ENCODE results near the gene TMEM219. TPM values are rescaled to one million over a fixed set of nuclear protein-coding genes. Genes with fewer than 3 reads are reported as not detected.

Gene TMEM219
- total and polyA plus RNA-seq, 7 donors, result 39.6 to 80.7 (median 56.2) TPM

DNA sequence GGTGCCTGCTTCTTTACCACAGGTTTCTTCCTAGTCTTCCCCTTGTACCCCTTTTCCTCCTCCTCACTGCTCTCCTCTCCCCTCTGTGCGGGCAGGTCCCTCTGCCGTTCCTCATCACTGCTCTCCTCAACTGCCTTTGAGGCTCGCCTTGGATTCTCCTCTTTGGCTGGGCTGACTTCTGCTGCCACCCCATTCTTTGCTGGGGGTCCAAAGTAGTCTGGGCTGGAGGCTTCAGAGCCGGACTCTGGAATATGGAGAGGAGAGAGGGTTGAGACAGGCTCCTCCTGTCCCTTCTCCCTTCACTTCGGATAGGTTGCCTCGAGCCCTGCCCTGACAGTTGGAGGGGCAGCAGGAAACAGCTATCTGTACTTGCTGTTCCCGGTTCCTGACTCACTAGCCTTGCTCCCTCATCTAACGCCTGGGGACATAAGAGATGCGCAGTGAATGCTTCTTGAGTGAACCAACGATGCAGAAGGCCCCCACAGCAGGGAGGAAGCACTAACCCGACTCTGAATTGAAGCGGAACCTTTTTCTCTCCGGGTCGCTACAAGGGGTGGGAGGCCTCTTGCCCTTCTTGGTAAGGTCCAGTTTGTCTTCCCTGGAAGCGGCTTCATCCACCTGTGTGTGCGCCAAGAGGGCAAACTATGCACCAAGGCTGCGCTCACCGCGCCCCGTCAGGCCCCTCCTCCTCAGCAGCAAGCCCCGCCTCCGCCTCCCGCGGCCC, 32.9 kb downstream of the TMEM219 start:
- ATAC-seq, result peak; percentile 26 to 55 (median 42)
- TF ChIP-seq, protein P1, sequence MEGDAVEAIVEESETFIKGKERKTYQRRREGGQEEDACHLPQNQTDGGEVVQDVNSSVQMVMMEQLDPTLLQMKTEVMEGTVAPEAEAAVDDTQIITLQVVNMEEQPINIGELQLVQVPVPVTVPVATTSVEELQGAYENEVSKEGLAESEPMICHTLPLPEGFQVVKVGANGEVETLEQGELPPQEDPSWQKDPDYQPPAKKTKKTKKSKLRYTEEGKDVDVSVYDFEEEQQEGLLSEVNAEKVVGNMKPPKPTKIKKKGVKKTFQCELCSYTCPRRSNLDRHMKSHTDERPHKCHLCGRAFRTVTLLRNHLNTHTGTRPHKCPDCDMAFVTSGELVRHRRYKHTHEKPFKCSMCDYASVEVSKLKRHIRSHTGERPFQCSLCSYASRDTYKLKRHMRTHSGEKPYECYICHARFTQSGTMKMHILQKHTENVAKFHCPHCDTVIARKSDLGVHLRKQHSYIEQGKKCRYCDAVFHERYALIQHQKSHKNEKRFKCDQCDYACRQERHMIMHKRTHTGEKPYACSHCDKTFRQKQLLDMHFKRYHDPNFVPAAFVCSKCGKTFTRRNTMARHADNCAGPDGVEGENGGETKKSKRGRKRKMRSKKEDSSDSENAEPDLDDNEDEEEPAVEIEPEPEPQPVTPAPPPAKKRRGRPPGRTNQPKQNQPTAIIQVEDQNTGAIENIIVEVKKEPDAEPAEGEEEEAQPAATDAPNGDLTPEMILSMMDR (IDR thresholded peaks at IDR 0.05), result no peak
- H3K4me1 ChIP-seq, result peaks cover 21% of the 10 kb centered on the region
- 8 to 10% (median 8%) methylated on average over 24 of the region's 24 CpGs for WGBS, 3 donors
- H3K27me3 ChIP-seq (ENCODE audit: insufficient read depth in 3 of 3, low read length in 2 of 3), result no peaks in the 10 kb centered on the region
- peak in 1 of 2 donors; percentile 41 for DNase-seq
- H3K36me3 ChIP-seq (ENCODE audit: insufficient read depth in 1 of 2, low read depth in 1 of 2), result peaks cover 3 to 61% of the 10 kb centered on the region in 2 donors
- intact Hi-C loops (cut with DNase I), result loop anchor here (1.0 to 2.0 kb wide), 2 partner anchors 18 to 20 kb away; no protein-coding TSS in a partner anchor
- H3K27ac ChIP-seq, result peak overlapping the region; percentile 99
- peak overlapping the region; percentile 86 for H3K4me3 ChIP-seq
- no peaks in the 10 kb centered on the region for H3K9me3 ChIP-seq

DNA sequence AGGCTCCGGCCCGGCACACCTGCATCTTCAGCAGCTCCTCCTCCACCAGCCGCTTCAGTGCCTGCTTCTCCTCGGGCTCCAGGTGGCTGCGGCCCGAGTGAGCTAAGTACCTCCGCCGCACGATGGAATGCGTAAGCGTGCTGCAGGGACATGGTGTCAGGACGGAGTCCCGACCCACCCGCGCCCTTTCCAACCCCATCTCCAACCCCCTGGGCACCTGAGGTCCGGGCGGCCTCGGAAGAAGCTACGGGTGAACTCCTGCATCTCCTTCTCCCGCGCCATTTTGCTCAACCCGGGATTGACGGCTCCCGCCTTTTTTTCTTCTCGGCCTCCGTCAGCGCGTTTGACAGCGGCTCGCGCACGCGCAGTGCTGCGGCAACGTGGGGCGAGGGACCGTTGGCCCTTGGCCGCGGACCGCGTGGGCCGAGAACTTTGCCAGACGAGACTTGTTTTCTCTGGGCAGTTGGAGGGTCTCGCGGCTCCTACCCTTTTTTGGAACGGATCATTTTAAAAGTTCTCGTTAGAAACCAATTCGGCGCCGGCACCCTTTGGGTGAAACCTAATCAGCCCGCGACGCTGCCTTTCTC, 33.5 kb downstream of the TMEM219 start, which contains the start of gene HIRIP3:
TSS of gene HIRIP3 (minus strand) at position 294 of the 587 bp plus-strand sequence. CDS start at position 282, 12 bp downstream.
- Histone ChIP-seq H3K4me1 (peaks cover 21% of the 10 kb centered on the region), H3K4me3 (peak within 1 kb of the TSS; percentile 86), H3K27ac (peak within 1 kb of the TSS; percentile 99), H3K36me3 (ENCODE audit: insufficient read depth in 1 of 2, low read depth in 1 of 2) (peaks cover 3 to 61% of the 10 kb centered on the region in 2 donors), H3K9me3 (no peaks in the 10 kb centered on the region), H3K27me3 (ENCODE audit: insufficient read depth in 3 of 3, low read length in 2 of 3) (no peaks in the 10 kb centered on the region)
- WGBS, 3 donors, result 0 to 1% (median 0%) methylated on average over 48 to 53 of the region's 53 CpGs
- DNase-seq (peak; percentile 90 to 95), ATAC-seq (peak; percentile 78 to 88 (median 82))
- intact Hi-C loops (cut with DNase I), result loop anchor here in 1 of 2 donors (2.0 kb wide), 1 partner anchor 21 kb away; no protein-coding TSS in a partner anchor
- TF ChIP-seq, protein P1 (IDR thresholded peaks at IDR 0.05), result no peak

DNA sequence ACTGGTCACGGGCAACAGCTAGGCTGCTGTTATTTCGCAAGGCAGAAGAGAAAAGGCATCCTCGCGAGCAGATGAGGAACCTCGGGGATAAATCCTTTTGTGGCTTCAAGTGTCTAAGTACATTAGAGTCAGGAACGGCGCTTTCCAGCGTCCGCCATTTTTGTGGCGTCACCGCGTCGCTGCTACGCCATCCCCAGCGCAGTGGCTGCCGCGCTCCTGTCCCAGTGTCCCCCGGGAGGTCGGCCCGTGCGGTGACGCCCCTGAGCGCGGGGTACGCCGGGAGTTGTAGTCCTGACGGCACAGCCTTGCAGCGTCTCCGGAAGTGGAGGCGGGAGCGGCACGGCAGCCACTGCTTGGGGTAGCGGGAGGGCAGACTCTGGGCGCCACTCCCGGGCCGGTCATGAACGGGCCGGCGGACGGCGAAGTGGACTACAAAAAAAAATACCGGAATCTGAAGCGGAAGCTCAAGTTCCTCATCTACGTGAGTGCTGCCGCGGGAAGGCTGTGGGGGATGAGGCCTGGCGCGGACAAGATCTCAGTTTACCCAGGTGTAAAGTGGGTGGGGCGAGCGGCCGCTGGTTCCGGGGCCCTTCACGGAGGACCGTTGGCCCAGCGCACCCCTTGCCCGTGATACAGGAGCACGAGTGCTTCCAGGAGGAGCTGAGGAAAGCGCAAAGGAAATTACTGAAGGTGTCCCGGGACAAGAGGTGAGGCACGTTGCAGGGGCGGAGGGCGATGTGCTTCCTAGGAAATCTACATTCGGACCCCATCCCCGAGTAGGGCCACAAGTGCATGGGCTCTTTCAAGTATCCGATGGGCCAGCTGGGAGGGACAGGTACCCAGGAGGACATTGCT, 34.3 kb downstream of the TMEM219 start, which contains the start of gene INO80E:
TSS of gene INO80E (plus strand) at position 331 of the 855 bp plus-strand sequence. CDS start at position 401, 70 bp downstream.
- DNase-seq (peak; percentile 99 to 100), ATAC-seq (peak; percentile 98 to 99 (median 98))
- peaks cover 21% of the 10 kb centered on the region for H3K4me1 ChIP-seq
- H3K27ac ChIP-seq, result peak within 1 kb of the TSS; percentile 99
- WGBS, 3 donors, result 0% methylated on average over 64 to 65 of the region's 65 CpGs
- H3K9me3 ChIP-seq, result no peaks in the 10 kb centered on the region
- H3K4me3 ChIP-seq, result peak within 1 kb of the TSS; percentile 86
- intact Hi-C loops (cut with DNase I), result loop anchor here in 1 of 2 donors (2.0 kb wide), 1 partner anchor 21 kb away; no protein-coding TSS in a partner anchor
- TF ChIP-seq, protein P1 (IDR thresholded peaks at IDR 0.05), result no peak
- no peaks in the 10 kb centered on the region for H3K27me3 ChIP-seq (ENCODE audit: insufficient read depth in 3 of 3, low read length in 2 of 3)
- peaks cover 3 to 61% of the 10 kb centered on the region in 2 donors for H3K36me3 ChIP-seq (ENCODE audit: insufficient read depth in 1 of 2, low read depth in 1 of 2)

DNA sequence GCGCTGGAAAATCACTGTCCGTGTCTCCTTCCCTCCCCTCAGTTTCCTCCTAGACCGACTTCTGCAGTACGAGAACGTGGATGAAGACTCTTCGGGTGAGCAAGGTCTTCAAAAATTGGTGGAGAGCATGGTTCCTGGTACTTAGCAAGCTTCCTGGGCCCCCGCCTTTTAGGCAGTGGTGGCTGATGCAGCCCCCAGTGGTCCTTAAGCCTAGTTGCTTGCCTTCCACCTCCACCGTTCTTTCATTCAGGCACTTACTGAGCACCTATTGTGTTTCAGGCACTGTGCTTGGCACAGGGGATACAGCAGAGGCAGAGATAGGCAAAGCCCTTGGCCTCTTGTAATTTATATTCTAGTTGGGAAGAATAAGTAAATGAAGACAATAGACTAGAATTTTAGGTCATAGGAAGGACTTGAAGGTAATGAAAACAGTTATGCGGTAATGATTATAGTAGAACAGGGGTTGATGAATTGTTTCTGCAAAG, 34.9 kb downstream of the TMEM219 start:
- peaks cover 3 to 56% of the 10 kb centered on the region in 2 donors for H3K36me3 ChIP-seq (ENCODE audit: insufficient read depth in 1 of 2, low read depth in 1 of 2)
- intact Hi-C loops (cut with DNase I), result no loop called here
- ATAC-seq (no peak), DNase-seq (no peak)
- peak overlapping the region; percentile 86 for H3K4me3 ChIP-seq
- H3K27ac ChIP-seq, result peak overlapping the region; percentile 99
- H3K27me3 ChIP-seq (ENCODE audit: insufficient read depth in 3 of 3, low read length in 2 of 3), result no peaks in the 10 kb centered on the region
- peaks cover 21% of the 10 kb centered on the region for H3K4me1 ChIP-seq
- TF ChIP-seq, protein P1 (IDR thresholded peaks at IDR 0.05), result no peak
- WGBS, 3 donors, result 20 to 26% (median 21%) methylated on average over 9 of the region's 9 CpGs
- H3K9me3 ChIP-seq, result no peaks in the 10 kb centered on the region

Data from psoas muscle (tissue), 8 donors.